MCF 10A (cell line): Measurements from ENCODE around the gene ZNF580. TPM values are rescaled to one million over a fixed set of nuclear protein-coding genes. Genes with fewer than 3 reads are reported as not detected.

Experiments used
- BruUV-seq: library from RNA; stranded (reverse); fragments of 400-500 nt; replicated peaks from 2 replicates; lab custom pipeline; 2021; lab: Mats Ljungman, UMichigan
- CTCF ChIA-PET: fragments of 300-600 bp; sonication (Branson Sonifier 250); formaldehyde crosslinking; extraction: SDS; loops from one replicate; lab custom pipeline; 2021; ENCODE audit warnings: antibody characterized with exemption, inconsistent platforms; lab: Yijun Ruan, JAX
- POLR2A ChIA-PET: fragments of 300-600, 350-650 bp; sonication (Branson Sonifier 250); formaldehyde crosslinking; extraction: SDS; loops from one replicate; lab custom pipeline; 2020; ENCODE audit warnings: antibody characterized with exemption, inconsistent platforms; lab: Yijun Ruan, JAX
- DNase-seq: peaks from one replicate; pipeline ENCODE4 v3.0.0-alpha.2; 2018; ENCODE audit not compliant: unreplicated experiment
- H3K27ac Mint-ChIP-seq: one replicate; pipeline ENCODE4 v1.8.0; 2022; ENCODE audit warnings: mild to moderate bottlenecking, low read depth, mixed read lengths; ENCODE audit not compliant: unreplicated experiment
- H3K27me3 Mint-ChIP-seq: one replicate; pipeline ENCODE4 v1.8.0; 2022; ENCODE audit warnings: mixed read lengths; ENCODE audit not compliant: insufficient read depth, unreplicated experiment
- H3K36me3 Mint-ChIP-seq: one replicate; pipeline ENCODE4 v1.8.0; 2022; ENCODE audit warnings: mild to moderate bottlenecking, moderate library complexity, mixed read lengths; ENCODE audit not compliant: insufficient read depth, unreplicated experiment
- H3K4me1 Mint-ChIP-seq: one replicate; pipeline ENCODE4 v1.8.0; 2022; ENCODE audit warnings: mixed read lengths; ENCODE audit not compliant: insufficient read depth, unreplicated experiment
- H3K4me3 Mint-ChIP-seq: one replicate; pipeline ENCODE4 v1.8.0; 2022; ENCODE audit warnings: mild to moderate bottlenecking, moderate library complexity, mixed read lengths; ENCODE audit not compliant: unreplicated experiment
- H3K9me3 Mint-ChIP-seq: one replicate; pipeline ENCODE4 v1.8.0; 2022; ENCODE audit warnings: mixed read lengths; ENCODE audit not compliant: unreplicated experiment
- intact Hi-C: fragments of 100-400 bp; cut with micrococcal nuclease; formaldehyde crosslinking; loops from 2 replicates; pipeline ENCODE4 v1.14.1; 2022
- total RNA-seq: library from RNA; stranded (reverse); gene quantifications from 2 replicates; pipeline ENCODE4 v1.2.3, GENCODE V29; 2022
- TF ChIP-seq, protein P1 (sequence below): fragments of 200-600 bp; IDR thresholded peaks from one replicate; pipeline ENCODE4 v1.8.0; 2022; ENCODE audit warnings: antibody characterized with exemption, mild to moderate bottlenecking; ENCODE audit not compliant: unreplicated experiment

Gene ZNF580
- total RNA-seq, 1 experiment from 2014 or later, result 44.9 TPM

GRCh38 chr19:55652311-55653128 is 11.7 kb downstream of the ZNF580 start:
- ChIA-PET CTCF (interaction anchor here (0.5 to 3.3 kb wide), 17 partner anchors 8 to 1179 kb away, joined by 3 to 28 read pairs (median 4); partner anchors contain the start of genes CDC42EP5 and ZNF865), POLR2A (no interaction called here)
- no peaks in the 10 kb centered on the region for H3K27me3 Mint-ChIP-seq
- TF ChIP-seq, protein P1, sequence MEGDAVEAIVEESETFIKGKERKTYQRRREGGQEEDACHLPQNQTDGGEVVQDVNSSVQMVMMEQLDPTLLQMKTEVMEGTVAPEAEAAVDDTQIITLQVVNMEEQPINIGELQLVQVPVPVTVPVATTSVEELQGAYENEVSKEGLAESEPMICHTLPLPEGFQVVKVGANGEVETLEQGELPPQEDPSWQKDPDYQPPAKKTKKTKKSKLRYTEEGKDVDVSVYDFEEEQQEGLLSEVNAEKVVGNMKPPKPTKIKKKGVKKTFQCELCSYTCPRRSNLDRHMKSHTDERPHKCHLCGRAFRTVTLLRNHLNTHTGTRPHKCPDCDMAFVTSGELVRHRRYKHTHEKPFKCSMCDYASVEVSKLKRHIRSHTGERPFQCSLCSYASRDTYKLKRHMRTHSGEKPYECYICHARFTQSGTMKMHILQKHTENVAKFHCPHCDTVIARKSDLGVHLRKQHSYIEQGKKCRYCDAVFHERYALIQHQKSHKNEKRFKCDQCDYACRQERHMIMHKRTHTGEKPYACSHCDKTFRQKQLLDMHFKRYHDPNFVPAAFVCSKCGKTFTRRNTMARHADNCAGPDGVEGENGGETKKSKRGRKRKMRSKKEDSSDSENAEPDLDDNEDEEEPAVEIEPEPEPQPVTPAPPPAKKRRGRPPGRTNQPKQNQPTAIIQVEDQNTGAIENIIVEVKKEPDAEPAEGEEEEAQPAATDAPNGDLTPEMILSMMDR, result no peak
- peaks cover 21% of the 10 kb centered on the region for H3K36me3 Mint-ChIP-seq
- H3K4me3 Mint-ChIP-seq, result peak overlapping the region; percentile 43
- no TSS peak for BruUV-seq
- H3K4me1 Mint-ChIP-seq, result peaks cover 14% of the 10 kb centered on the region
- H3K9me3 Mint-ChIP-seq, result no peaks in the 10 kb centered on the region
- intact Hi-C loops, result loop anchor here (1.0 kb wide), 1 partner anchor 9 kb away; the partner anchor contains the start of gene ZNF581
- no peak for DNase-seq
- H3K27ac Mint-ChIP-seq, result no peak overlapping the region

GRCh38 chr19:55653651-55654322 is 13.0 kb downstream of the ZNF580 start:
- peak; percentile 98 for DNase-seq
- Mint-ChIP-seq H3K4me1 (peaks cover 22% of the 10 kb centered on the region), H3K27ac (peak overlapping the region; percentile 98), H3K27me3 (no peaks in the 10 kb centered on the region), H3K36me3 (peaks cover 16% of the 10 kb centered on the region), H3K4me3 (peak overlapping the region; percentile 84), H3K9me3 (no peaks in the 10 kb centered on the region)
- BruUV-seq, result TSS peak; percentile 66
- ChIA-PET POLR2A (interaction anchor here (0.6 to 1.6 kb wide), 25 partner anchors 8 to 1465 kb away, joined by 3 to 22 read pairs (median 6); partner anchors contain the start of genes FIZ1, LENG9, MBOAT7 and PPP6R1), CTCF (interaction anchor here (0.6 to 3.3 kb wide), 25 partner anchors 9 to 1797 kb away, joined by 3 to 28 read pairs (median 4); partner anchors contain the start of genes CDC42EP5, FIZ1, ZNF581 and ZNF784)
- TF ChIP-seq, protein P1, result peak; percentile 99
- intact Hi-C loops, result loop anchor here (1.0 kb wide), 1 partner anchor 10 kb away; the partner anchor contains the start of gene ZNF581

DNA sequence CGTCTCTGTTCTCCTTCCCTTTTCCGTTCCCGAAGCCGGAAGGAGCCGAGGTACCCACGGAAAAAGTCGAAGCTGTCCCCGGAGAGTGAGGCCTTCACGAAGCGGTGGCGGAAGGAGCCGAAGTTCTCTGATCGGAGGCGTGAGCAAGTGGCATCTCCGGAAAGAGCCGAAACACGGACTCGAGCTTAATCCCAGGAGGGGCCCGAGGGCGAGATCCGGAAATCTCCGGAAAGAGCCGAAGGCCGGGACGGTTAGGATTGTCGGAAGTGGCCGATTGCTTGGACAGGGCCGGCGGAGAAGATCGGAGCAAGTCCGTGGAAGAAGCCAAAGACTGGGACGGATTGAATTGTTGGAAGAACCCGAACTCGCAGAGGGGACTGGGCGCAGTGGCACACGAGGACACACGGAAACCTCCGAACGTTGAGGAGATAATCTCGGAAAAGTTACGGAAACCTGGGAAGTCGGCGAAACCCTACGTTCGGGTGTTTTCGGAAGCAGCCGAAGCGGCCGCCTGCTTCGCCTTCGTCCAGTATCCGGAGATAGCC is 13.6 kb downstream of the ZNF580 start:
- DNase-seq, result peak; percentile 100
- ChIA-PET CTCF (interaction anchor here (0.6 to 3.3 kb wide), 15 partner anchors 10 to 1798 kb away, joined by 3 to 28 read pairs (median 4); partner anchors contain the start of genes FIZ1, ZNF581, ZNF784 and ZNF865), POLR2A (interaction anchor here (0.6 to 1.6 kb wide), 27 partner anchors 9 to 1465 kb away, joined by 3 to 22 read pairs (median 5); partner anchors contain the start of genes FIZ1, LENG9, MBOAT7 and PPP6R1)
- peak overlapping the region; percentile 84 for H3K4me3 Mint-ChIP-seq
- TF ChIP-seq, protein P1, result no peak
- no peaks in the 10 kb centered on the region for H3K27me3 Mint-ChIP-seq
- H3K4me1 Mint-ChIP-seq, result peaks cover 25% of the 10 kb centered on the region
- H3K9me3 Mint-ChIP-seq, result no peaks in the 10 kb centered on the region
- no TSS peak for BruUV-seq
- peaks cover 16% of the 10 kb centered on the region for H3K36me3 Mint-ChIP-seq
- intact Hi-C loops, result no loop called here
- peak overlapping the region; percentile 98 for H3K27ac Mint-ChIP-seq
